ENCODE measurements around the gene CDH4. TPM values are rescaled to one million over a fixed set of nuclear protein-coding genes. Genes with fewer than 3 reads are reported as not detected.

The CDH4 gene
- total and polyA plus RNA-seq, 2 donors (not counting 3 experiments of a cell fraction or from before 2014, with no cell fraction given) = 0.17 to 0.51 TPM

DNA sequence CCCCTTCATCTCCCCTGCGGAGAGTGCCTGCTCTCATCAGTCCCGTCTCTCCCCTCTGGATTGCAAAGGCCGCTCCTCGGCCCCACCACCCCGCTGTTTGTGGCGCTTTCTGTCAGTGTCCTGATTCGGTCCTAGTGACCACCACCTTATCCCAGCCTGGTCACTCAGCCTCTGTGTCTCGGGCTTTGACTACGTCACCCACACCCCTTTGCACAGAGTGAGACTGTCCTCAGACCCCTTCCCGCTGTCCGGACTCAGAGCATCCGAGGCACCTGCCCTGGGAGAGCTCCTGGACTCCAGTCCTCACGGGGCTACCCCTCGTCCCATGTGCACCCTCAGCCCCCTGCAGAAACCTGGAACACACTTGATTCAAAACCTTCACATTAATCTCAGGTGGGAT lies 433.4 kb downstream of the CDH4 start:
- Histone ChIP-seq H2AFZ (ENCODE audit: low read depth, low read length) (no peak overlapping the region), H3K27me3 (ENCODE audit: control insufficient read depth in 2 of 2, insufficient read depth in 2 of 2, low read length in 2 of 2) (no peaks in the 10 kb centered on the region), H3K9me3 (replicated peaks; ENCODE audit: control insufficient read depth, insufficient read depth, low read length) (peaks cover 10% of the 10 kb centered on the region), H3K36me3 (ENCODE audit: control insufficient read depth in 2 of 2, extremely low read depth in 1 of 2, insufficient read depth in 2 of 2, low read length in 2 of 2) (no peaks in the 10 kb centered on the region), H3K4me1 (ENCODE audit: control insufficient read depth, extremely low read depth, insufficient read depth, low read length) (no peaks in the 10 kb centered on the region), H3K79me2 (ENCODE audit: control insufficient read depth, insufficient read depth, low read length) (no peaks in the 10 kb centered on the region), H3K9ac (replicated peaks; ENCODE audit: extremely low read depth, insufficient read depth, low read length) (no peak overlapping the region), H4K20me1 (replicated peaks; ENCODE audit: control insufficient read depth, extremely low read depth, insufficient read depth, low read length) (no peaks in the 10 kb centered on the region), H3K4me2 (ENCODE audit: insufficient read depth, low read length) (no peak overlapping the region), H3K27ac (ENCODE audit: insufficient read depth, low read depth, low read length) (no peak overlapping the region), H3K4me3 (replicated peaks in 1 of 3; ENCODE audit: insufficient read depth in 1 of 3, low read depth in 1 of 3, low read length in 3 of 3) (no peak overlapping the region), H3K9me1 (replicated peaks; ENCODE audit: control insufficient read depth, extremely low read depth, insufficient read depth, low read length) (no peaks in the 10 kb centered on the region)
- BruUV-seq (replicated peaks) = no TSS peak
- TF ChIP-seq, protein P1, sequence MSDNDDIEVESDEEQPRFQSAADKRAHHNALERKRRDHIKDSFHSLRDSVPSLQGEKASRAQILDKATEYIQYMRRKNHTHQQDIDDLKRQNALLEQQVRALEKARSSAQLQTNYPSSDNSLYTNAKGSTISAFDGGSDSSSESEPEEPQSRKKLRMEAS (IDR thresholded peaks at IDR 0.05; ENCODE audit: insufficient read depth, insufficient read length) = no peak
- TF ChIP-seq EZH2 (IDR thresholded peaks at IDR 0.05; ENCODE audit: borderline replicate concordance, low read depth, low read length, severe bottlenecking) (no peak), MYC (IDR thresholded peaks at IDR 0.05; ENCODE audit: low read depth, low read length) (no peak), FOS (IDR thresholded peaks at IDR 0.05; ENCODE audit: borderline replicate concordance, insufficient read depth, low read length) (no peak), JUN (IDR thresholded peaks at IDR 0.05; ENCODE audit: borderline replicate concordance, insufficient read depth, insufficient read length, low read depth) (no peak), GATA2 (IDR thresholded peaks at IDR 0.05; ENCODE audit: insufficient read depth, insufficient read length, low read depth, low read length) (no peak)
- DNase-seq (ENCODE audit: low read depth, low spot score) (no peak), FAIRE-seq (no peak)
- POLR2A ChIA-PET = no interaction called here
- dilution Hi-C loops (cut with MboI; ENCODE audit: extremely low pct_ligation_motif_present, low sequenced_read_pairs) (no loop called here), intact Hi-C loops (cut with micrococcal nuclease) (no loop called here)
- CTCF ChIA-PET = no interaction called here

DNA sequence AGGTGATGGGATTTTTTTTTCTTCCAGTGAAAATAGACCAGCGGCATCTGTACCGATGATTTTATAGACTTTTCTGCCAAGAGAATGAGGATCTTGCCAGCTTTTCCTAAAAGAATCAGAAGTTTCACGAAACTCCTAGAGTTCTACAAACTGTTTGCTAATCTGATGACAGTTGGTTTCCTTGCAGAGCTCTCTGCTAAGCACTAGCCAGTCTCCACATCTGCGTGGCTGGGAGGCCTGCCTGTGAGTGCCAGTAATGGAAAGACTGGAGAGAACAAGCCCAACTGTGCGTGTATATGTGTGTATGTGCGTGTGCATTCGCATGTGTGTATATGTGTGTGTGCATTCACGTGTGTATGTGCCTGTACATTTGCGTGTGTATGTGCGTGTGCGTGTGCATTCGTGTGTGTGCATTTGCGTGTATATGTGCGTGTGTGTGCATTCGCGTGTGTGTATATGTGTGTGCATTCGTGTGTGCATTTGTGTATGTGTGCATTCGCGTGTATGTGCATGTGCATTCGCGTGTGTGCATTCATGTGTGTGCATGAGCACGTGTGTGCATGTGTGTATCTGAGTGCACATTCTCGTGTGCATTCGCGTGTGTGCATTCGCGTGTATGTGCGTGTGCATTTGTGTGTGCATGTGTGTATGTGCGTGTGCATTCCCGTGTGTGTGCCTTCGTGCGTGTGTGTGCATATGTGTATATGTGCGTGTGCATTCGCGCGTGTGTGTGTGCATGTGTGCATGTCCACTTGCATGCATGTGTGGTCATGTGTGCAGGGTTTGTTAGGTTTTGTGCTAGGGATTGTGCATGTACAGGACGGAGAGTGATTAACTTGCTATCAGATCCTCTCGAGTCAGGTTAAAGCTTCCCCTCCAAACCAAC lies 434.2 kb downstream of the CDH4 start:
- no peak overlapping the region for H3K4me3 ChIP-seq (replicated peaks in 1 of 3; ENCODE audit: insufficient read depth in 1 of 3, low read depth in 1 of 3, low read length in 3 of 3)
- no peak overlapping the region for H3K9ac ChIP-seq (replicated peaks; ENCODE audit: extremely low read depth, insufficient read depth, low read length)
- H3K9me1 ChIP-seq (replicated peaks; ENCODE audit: control insufficient read depth, extremely low read depth, insufficient read depth, low read length) = no peaks in the 10 kb centered on the region
- peaks cover 6% of the 10 kb centered on the region for H3K9me3 ChIP-seq (replicated peaks; ENCODE audit: control insufficient read depth, insufficient read depth, low read length)
- H3K36me3 ChIP-seq (ENCODE audit: control insufficient read depth in 2 of 2, extremely low read depth in 1 of 2, insufficient read depth in 2 of 2, low read length in 2 of 2) = no peaks in the 10 kb centered on the region
- no peak overlapping the region for H2AFZ ChIP-seq (ENCODE audit: low read depth, low read length)
- H4K20me1 ChIP-seq (replicated peaks; ENCODE audit: control insufficient read depth, extremely low read depth, insufficient read depth, low read length) = no peaks in the 10 kb centered on the region
- DNase-seq (ENCODE audit: low read depth, low spot score) (no peak), FAIRE-seq (no peak)
- H3K27ac ChIP-seq (ENCODE audit: insufficient read depth, low read depth, low read length) = no peak overlapping the region
- H3K79me2 ChIP-seq (ENCODE audit: control insufficient read depth, insufficient read depth, low read length) = no peaks in the 10 kb centered on the region
- CTCF ChIA-PET = no interaction called here
- intact Hi-C loops (cut with micrococcal nuclease) = no loop called here
- no TSS peak for BruUV-seq (replicated peaks)
- H3K27me3 ChIP-seq (ENCODE audit: control insufficient read depth in 2 of 2, insufficient read depth in 2 of 2, low read length in 2 of 2) = no peaks in the 10 kb centered on the region
- dilution Hi-C loops (cut with MboI; ENCODE audit: extremely low pct_ligation_motif_present, low sequenced_read_pairs) = no loop called here
- no peaks in the 10 kb centered on the region for H3K4me1 ChIP-seq (ENCODE audit: control insufficient read depth, extremely low read depth, insufficient read depth, low read length)
- no peak overlapping the region for H3K4me2 ChIP-seq (ENCODE audit: insufficient read depth, low read length)
- POLR2A ChIA-PET = no interaction called here
- TF ChIP-seq EZH2 (IDR thresholded peaks at IDR 0.05; ENCODE audit: borderline replicate concordance, low read depth, low read length, severe bottlenecking) (no peak), FOS (IDR thresholded peaks at IDR 0.05; ENCODE audit: borderline replicate concordance, insufficient read depth, low read length) (no peak), POLR2A (IDR thresholded peaks at IDR 0.05; ENCODE audit: low read depth, low read length) (no peak), JUN (IDR thresholded peaks at IDR 0.05; ENCODE audit: borderline replicate concordance, insufficient read depth, insufficient read length, low read depth) (no peak), GATA2 (IDR thresholded peaks at IDR 0.05; ENCODE audit: insufficient read depth, insufficient read length, low read depth, low read length) (no peak)
- TF ChIP-seq, protein P2, sequence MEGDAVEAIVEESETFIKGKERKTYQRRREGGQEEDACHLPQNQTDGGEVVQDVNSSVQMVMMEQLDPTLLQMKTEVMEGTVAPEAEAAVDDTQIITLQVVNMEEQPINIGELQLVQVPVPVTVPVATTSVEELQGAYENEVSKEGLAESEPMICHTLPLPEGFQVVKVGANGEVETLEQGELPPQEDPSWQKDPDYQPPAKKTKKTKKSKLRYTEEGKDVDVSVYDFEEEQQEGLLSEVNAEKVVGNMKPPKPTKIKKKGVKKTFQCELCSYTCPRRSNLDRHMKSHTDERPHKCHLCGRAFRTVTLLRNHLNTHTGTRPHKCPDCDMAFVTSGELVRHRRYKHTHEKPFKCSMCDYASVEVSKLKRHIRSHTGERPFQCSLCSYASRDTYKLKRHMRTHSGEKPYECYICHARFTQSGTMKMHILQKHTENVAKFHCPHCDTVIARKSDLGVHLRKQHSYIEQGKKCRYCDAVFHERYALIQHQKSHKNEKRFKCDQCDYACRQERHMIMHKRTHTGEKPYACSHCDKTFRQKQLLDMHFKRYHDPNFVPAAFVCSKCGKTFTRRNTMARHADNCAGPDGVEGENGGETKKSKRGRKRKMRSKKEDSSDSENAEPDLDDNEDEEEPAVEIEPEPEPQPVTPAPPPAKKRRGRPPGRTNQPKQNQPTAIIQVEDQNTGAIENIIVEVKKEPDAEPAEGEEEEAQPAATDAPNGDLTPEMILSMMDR (IDR thresholded peaks at IDR 0.05; ENCODE audit: extremely low read depth in 1 of 2, insufficient read depth in 1 of 2, low read depth in 1 of 2, low read length in 2 of 2) = no peak

Data from endothelial cell of umbilical vein (primary cell).